Suppressor macrophage treated with lipopolysaccharide for 4 hours (primary cell): Measurements from ENCODE around the gene SPOCD1.
A peak's percentile ranks its signal among the peaks of the same experiment; 100 is the strongest.

ENCODE experiments used
- DNase-seq: peaks from one replicate; pipeline ENCODE4 v3.0.0-alpha.2; 2020

Gene SPOCD1

GRCh38 chr1:31799895-31800673, 15.7 kb downstream of the SPOCD1 start:
- DNase-seq = no peak

- DNase-seq = no peak
Observed at GRCh38 chr1:31799196-31799894, 16.5 kb downstream of the SPOCD1 start.

- peak; percentile 90 for DNase-seq
Observed at GRCh38 chr1:31798433-31799195, 17.2 kb downstream of the SPOCD1 start.

GRCh38 chr1:31798086-31798432, 17.8 kb downstream of the SPOCD1 start:
- no peak for DNase-seq

- no peak for DNase-seq
Observed at GRCh38 chr1:31797216-31797615, 18.6 kb downstream of the SPOCD1 start.

- DNase-seq = no peak
Observed at GRCh38 chr1:31796707-31797106, 19.1 kb downstream of the SPOCD1 start.

GRCh38 chr1:31795801-31796621, 19.8 kb downstream of the SPOCD1 start:
- DNase-seq = peak; percentile 59

GRCh38 chr1:31795096-31795675, 20.6 kb downstream of the SPOCD1 start:
- no peak for DNase-seq

- no peak for DNase-seq
Observed at GRCh38 chr1:31793586-31794285, 22.1 kb downstream of the SPOCD1 start.

GRCh38 chr1:31793086-31793485, 22.7 kb downstream of the SPOCD1 start:
- DNase-seq = no peak

GRCh38 chr1:31792541-31792940, 23.3 kb downstream of the SPOCD1 start:
- DNase-seq = no peak

- no peak for DNase-seq
Observed at GRCh38 chr1:31792116-31792515, 23.7 kb downstream of the SPOCD1 start.

GRCh38 chr1:31791131-31791858, 24.5 kb downstream of the SPOCD1 start:
- no peak for DNase-seq

GRCh38 chr1:31790641-31791091, 25.2 kb downstream of the SPOCD1 start:
- no peak for DNase-seq

GRCh38 chr1:31790140-31790539, 25.7 kb downstream of the SPOCD1 start:
- no peak for DNase-seq

- peak; percentile 93 for DNase-seq
Observed at GRCh38 chr1:31789259-31790065, 26.4 kb downstream of the SPOCD1 start.

- no peak for DNase-seq
Observed at GRCh38 chr1:31788825-31789256, 27.0 kb downstream of the SPOCD1 start.

- DNase-seq = peak; percentile 91
Observed at GRCh38 chr1:31788138-31788824, 27.5 kb downstream of the SPOCD1 start.

GRCh38 chr1:31787786-31788137, 28.1 kb downstream of the SPOCD1 start:
- no peak for DNase-seq

GRCh38 chr1:31787261-31787660, 28.6 kb downstream of the SPOCD1 start:
- no peak for DNase-seq
